VCaP (cell line): ENCODE data around the gene RTKN.

Experiments
- H3K27ac ChIP-seq: fragments of 450-650 bp; 2 replicates; pipeline ENCODE4 v1.5.1; 2017
- TF ChIP-seq, protein P1 (sequence below): fragments of 450-650 bp; conservative IDR thresholded peaks from 2 replicates; pipeline ENCODE4 v1.5.1; 2017; ENCODE audit warnings: mild to moderate bottlenecking, moderate library complexity

RTKN gene

DNA sequence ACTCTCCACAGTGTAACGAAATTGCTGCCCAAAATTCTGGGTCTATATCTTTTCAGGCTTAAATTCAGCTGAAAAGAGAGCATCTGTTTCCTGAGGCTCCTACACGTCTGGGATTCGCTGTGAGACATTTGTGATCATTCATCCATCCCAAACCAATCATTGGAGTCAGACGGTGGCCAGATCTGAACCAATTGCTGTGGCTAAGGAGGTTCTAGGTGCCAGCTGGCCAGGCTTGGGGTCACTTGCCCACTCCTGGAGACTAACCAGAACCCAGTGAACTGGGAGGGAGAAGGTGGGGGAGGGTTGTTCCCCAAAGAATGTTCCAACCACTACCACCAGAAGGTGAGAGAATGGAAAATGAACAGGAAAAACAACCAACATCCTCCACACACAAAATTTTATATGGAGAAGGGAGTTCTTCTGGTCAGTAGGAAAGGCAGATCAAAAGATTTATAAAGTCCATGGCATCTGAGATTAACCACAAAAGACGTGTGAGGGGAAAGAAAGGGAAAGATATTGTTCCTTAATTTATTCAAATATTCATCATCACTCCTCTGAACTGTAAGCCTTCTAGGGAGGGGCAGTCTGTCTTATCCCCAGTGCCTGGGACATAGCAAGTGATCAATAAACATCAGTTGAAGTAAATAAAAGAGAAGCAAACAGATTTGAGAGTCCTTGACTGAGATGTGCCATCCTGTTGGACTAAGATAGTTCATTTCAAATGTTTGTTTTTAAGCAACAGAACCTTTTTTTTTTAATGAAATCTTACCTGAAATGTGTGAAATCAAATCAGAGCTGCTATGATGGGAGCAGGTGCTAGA lies 3.0 kb upstream of the RTKN start:
- TF ChIP-seq, protein P1, sequence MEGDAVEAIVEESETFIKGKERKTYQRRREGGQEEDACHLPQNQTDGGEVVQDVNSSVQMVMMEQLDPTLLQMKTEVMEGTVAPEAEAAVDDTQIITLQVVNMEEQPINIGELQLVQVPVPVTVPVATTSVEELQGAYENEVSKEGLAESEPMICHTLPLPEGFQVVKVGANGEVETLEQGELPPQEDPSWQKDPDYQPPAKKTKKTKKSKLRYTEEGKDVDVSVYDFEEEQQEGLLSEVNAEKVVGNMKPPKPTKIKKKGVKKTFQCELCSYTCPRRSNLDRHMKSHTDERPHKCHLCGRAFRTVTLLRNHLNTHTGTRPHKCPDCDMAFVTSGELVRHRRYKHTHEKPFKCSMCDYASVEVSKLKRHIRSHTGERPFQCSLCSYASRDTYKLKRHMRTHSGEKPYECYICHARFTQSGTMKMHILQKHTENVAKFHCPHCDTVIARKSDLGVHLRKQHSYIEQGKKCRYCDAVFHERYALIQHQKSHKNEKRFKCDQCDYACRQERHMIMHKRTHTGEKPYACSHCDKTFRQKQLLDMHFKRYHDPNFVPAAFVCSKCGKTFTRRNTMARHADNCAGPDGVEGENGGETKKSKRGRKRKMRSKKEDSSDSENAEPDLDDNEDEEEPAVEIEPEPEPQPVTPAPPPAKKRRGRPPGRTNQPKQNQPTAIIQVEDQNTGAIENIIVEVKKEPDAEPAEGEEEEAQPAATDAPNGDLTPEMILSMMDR, result no peak
- H3K27ac ChIP-seq, result no peak overlapping the region

DNA sequence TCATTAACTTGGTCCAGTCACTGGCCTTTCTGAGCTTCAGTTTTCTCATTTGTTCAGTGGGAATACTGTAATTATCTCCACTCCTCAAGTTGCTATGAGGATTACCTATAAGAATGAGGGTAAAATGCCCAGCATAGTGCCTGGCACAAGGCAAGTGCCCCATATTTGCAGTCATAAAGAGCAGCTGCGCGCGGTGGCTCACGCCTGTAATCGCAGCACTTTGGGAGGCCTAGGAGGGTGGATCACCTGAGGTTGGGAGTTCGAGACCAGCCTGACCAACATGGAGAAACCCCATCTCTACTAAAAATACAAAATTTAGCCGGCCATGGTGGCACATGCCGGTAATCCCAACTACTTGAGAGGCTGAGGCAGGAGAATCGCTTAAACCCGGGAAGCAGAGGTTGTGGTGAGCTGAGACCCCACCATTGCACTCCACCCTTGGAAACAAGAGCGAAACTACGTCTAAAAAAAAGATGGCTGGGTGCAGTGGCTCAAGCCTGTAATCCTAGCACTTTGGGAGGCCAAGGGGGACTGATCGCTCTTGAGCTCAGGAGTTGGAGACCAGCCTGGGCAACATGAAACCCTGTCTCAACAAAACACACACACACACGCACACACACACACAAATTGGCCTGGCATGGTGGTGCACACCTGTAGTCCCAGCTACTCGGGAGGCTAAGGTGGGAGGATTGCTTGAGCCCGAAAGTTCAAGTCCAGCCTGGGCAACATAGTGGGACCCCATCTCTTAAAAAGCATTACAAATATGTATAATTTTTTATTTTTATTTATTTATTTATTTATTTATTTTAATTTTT lies 953 bp upstream of the RTKN start:
- H3K27ac ChIP-seq, result peak overlapping the region; percentile 93

DNA sequence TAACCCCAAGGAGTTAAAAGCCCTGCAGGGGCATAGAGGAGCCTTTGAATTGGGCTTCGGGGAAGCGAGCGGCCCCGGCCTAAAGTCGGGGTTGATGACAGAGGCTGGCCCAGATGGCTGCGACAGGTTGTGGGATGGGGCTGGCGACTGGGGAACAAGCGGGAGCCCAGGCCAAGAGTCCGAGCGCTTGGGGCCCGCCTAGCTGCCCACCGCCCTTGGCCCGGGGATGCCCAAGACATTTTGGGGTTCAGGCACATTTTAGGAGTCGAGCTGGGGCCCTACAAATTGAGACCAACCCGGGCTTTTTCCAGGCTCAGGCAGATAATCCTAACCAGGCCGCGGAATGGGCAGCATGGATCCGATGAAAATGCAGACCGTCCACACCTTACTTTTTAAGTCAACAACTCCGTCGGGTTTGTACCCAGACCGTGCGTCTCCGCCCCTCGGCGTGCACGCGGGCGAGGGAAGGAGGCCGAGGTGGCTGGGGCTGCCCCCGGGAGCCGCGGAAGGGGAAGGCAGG lies 507 bp downstream of the RTKN start:
- peak overlapping the region; percentile 93 for H3K27ac ChIP-seq
- TF ChIP-seq, protein P1, result no peak

DNA sequence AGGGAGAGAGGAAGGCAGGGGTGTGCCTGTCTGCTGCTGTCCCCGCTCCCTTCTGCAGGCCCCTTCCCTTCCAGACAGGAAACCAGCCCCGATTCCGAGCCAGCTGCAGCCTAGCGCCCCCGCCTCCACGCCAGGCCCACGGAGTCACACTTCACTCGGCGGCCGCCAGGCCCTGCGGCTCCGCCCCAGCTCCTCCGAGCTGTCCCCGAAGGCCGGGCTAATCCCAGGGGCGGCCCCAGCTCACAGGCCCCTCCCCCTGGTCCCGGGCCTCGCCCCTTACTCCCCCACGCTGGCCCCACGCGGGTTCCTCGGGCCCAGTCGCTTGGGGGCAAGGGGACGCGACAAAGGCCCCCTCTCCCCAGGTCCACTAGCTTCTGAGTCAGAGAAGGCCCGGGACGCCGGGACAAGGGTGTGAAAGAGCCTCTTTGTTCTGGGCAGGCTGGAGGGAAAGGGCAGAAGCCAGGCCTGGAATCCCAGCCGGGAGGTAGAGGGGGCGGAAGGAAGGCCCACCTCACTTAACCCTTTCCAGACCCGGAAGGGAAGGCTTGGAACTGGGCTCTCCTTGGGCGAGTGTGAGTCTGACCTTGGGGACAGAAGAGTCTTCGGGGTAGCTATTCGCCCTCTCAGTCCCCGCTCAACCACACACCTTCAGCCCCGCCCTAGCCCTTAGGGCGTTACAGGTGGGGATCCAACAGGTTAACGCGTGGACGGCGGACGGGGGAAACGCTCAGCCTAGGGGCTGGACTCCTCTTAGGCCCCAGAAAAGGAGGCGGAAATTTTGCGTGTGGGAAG lies 1.2 kb downstream of the RTKN start:
- TF ChIP-seq, protein P1, result peak; percentile 31; the same call in 1 of the 2 replicates
- H3K27ac ChIP-seq, result peak overlapping the region; percentile 93

DNA sequence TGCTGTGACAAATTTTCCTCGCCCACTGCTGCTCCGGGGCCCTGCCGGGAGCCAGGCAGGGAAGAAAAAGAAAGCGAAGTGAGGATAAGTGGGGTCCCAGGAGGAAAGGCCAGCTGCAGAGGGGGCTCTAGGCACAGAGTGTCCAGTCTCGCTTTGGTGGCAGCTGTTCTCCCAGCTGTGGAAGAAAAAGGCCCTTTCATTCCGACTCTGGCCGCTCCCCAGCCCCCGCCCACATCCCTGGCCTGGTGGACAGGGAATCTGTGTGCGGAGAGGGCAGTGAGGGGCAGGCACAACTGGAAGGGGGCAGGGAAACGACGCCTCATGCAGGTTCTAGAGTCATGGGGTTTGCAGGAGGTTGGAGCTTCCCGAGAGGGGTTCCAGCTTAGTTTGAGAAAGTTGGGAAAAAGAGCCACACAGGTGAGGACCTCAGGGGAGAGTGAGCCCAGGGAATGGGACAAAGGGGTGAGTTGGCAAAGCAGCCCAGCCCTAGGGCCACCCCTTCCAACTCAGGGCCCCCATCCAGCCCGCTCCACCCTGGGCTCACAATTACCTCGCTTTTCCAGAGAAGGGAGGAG lies 1.8 kb downstream of the RTKN start:
- TF ChIP-seq, protein P1, result no peak
- H3K27ac ChIP-seq, result peak overlapping the region; percentile 93

DNA sequence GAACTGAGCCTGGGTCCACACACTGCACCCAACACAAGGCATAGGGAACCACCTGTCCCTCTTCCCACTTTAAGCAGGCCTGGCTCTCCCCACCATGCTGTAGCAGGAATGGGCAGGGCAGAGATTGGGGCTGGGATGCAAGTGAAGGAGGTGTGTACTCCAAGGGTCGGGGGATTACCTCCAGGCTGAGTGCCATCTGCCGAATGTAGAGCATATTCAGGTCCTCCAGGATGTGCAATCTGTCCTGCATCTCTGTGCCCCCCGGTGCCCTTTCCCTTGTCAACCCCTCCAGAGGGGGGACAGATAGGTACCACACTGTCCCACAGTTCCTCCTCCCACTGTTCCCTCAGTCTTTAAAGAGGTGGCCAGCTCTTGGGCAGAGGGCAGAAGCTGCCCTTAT lies 2.4 kb downstream of the RTKN start:
- peak overlapping the region; percentile 93 for H3K27ac ChIP-seq
- TF ChIP-seq, protein P1, result no peak

DNA sequence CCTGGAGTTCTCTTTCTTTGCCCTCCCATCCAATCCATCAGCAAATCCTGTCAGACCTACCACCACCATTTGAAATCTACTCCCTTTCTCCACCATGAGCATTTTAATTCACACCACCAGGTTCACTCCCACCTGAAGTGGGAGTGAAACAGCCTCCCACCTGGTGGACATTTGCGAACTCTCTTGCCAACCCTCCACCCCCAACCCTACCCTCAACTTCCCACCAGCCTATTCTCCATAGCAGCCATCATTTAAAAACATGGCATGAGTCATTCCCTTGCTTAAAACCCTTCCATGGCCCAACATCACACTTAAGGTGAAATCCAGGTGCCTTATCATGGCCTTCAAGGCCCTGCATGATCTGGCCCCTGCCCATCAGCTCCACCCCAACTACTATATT lies 3.5 kb downstream of the RTKN start:
- TF ChIP-seq, protein P1, result no peak
- H3K27ac ChIP-seq, result no peak overlapping the region
